ENCODE data around the gene CENPE. TPM values are rescaled to one million over a fixed set of nuclear protein-coding genes. Genes with fewer than 3 reads are reported as not detected.

The CENPE gene
- total RNA-seq, 2 experiments from 2014 or later, result 69.6 to 71.0 TPM

GRCh38 chr4:103097112-103097511, 101.0 kb downstream of the CENPE start:
- ChIA-PET POLR2A (no interaction called here), CTCF (interaction anchor here (4.2 kb wide), 1 partner anchor 20 kb away, joined by 25 read pairs; the partner anchor contains the start of gene SLC9B2)
- Mint-ChIP-seq H3K36me3 (ENCODE audit: low read depth) (peaks cover 6% of the 10 kb centered on the region), H3K27ac (no peak overlapping the region), H3K4me3 (no peak overlapping the region), H3K27me3 (ENCODE audit: low read depth) (no peaks in the 10 kb centered on the region), H3K4me1 (ENCODE audit: low read depth) (peaks cover 34% of the 10 kb centered on the region), H3K9me3 (ENCODE audit: insufficient read depth) (no peaks in the 10 kb centered on the region)
- ATAC-seq (no peak), DNase-seq (no peak)

GRCh38 chr4:103095080-103095479, 103.1 kb downstream of the CENPE start:
- POLR2A ChIA-PET, result interaction anchor here (0.6 to 1.2 kb wide), 2 partner anchors 104 to 226 kb away, joined by 3 read pairs; partner anchors contain the start of gene CISD2
- peaks cover 42% of the 10 kb centered on the region for H3K4me1 Mint-ChIP-seq (ENCODE audit: low read depth)
- no peaks in the 10 kb centered on the region for H3K9me3 Mint-ChIP-seq (ENCODE audit: insufficient read depth)
- no peak overlapping the region for H3K27ac Mint-ChIP-seq
- CTCF ChIA-PET, result interaction anchor here (0.6 to 2.4 kb wide), 8 partner anchors 14 to 278 kb away, joined by 3 to 9 read pairs (median 3); partner anchors contain the start of gene UBE2D3
- ATAC-seq, result no peak
- peaks cover 12% of the 10 kb centered on the region for H3K36me3 Mint-ChIP-seq (ENCODE audit: low read depth)
- H3K4me3 Mint-ChIP-seq, result no peak overlapping the region
- H3K27me3 Mint-ChIP-seq (ENCODE audit: low read depth), result no peaks in the 10 kb centered on the region
- no peak for DNase-seq

- ATAC-seq, result no peak
- DNase-seq, result no peak
- ChIA-PET CTCF (interaction anchor here (0.6 to 6.4 kb wide), 34 partner anchors 8 to 662 kb away, joined by 3 to 115 read pairs (median 4); partner anchors contain the start of genes BDH2, CISD2, MANBA and SLC9B1), POLR2A (interaction anchor here (1.3 kb wide), 1 partner anchor 264 kb away, joined by 4 read pairs; no protein-coding TSS in a partner anchor)
- Mint-ChIP-seq H3K27ac (peak overlapping the region; percentile 73), H3K9me3 (ENCODE audit: insufficient read depth) (no peaks in the 10 kb centered on the region), H3K27me3 (ENCODE audit: low read depth) (no peaks in the 10 kb centered on the region), H3K4me1 (ENCODE audit: low read depth) (peaks cover 26% of the 10 kb centered on the region), H3K36me3 (ENCODE audit: low read depth) (peaks cover 17% of the 10 kb centered on the region), H3K4me3 (peak overlapping the region; percentile 67)
Observed at GRCh38 chr4:103092245-103092644, 105.9 kb downstream of the CENPE start.

DNA sequence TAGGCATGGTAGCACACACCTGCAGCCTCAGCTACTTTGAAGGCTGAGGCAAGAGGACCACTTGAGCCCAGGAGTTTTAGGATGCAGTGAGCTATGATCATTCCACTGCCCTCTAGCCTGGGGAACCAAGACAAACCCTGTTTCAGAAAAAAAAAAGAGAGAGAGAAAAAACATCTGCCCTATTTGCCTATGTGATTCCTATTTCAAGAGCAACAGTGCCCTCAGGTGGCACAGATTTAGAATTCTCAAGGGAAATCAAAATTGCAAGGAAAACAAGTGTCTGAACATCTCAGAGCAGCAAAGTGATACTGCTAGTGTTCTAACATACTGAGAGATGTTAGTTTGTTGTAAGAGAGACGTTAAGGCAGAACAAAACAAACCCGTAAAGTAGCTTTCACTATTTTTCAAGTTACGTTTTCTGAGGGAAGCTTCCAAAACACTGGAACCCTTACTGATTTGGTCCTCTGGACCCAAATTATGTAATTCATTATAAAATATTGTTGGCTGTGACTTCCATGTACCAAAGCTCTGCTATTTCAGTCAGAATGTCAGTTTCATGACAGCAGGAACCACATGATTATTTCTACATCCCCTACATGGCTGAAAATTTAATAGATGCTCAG, 106.4 kb downstream of the CENPE start:
- Mint-ChIP-seq H3K4me1 (ENCODE audit: low read depth) (peaks cover 26% of the 10 kb centered on the region), H3K9me3 (ENCODE audit: insufficient read depth) (no peaks in the 10 kb centered on the region), H3K27me3 (ENCODE audit: low read depth) (no peaks in the 10 kb centered on the region), H3K27ac (peak overlapping the region; percentile 77), H3K4me3 (peak overlapping the region; percentile 67), H3K36me3 (ENCODE audit: low read depth) (peaks cover 22% of the 10 kb centered on the region)
- peak; percentile 77 for ATAC-seq
- POLR2A ChIA-PET, result interaction anchor here (1.1 to 1.3 kb wide), 2 partner anchors 16 to 264 kb away, joined by 3 to 4 read pairs; no protein-coding TSS in a partner anchor
- CTCF ChIA-PET, result interaction anchor here (0.6 to 6.4 kb wide), 39 partner anchors 8 to 661 kb away, joined by 3 to 115 read pairs (median 4); partner anchors contain the start of genes BDH2, CISD2, MANBA and SLC9B1
- peak; percentile 75 for DNase-seq

DNA sequence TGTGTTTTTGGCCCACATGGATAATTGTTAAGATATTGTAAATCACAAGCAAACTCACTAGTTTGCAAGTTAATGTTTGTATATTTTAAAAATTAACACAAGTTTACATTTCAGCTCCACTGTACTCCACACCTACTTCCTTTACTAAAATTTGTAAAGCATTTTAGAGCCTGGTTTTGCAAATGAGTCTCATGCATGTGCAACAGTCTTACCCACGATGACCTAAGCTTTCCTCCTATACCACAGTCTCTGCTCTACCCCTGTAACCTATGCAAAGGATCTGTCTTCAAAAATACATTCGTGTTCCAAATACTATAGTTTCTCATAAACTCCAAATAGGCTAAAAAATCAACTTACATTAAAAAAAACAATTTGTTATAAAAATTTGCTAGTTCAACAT, 108.7 kb downstream of the CENPE start:
- no peaks in the 10 kb centered on the region for H3K27me3 Mint-ChIP-seq (ENCODE audit: low read depth)
- no peak for DNase-seq
- ChIA-PET POLR2A (interaction anchor here (1.3 kb wide), 1 partner anchor 744 kb away, joined by 6 read pairs; the partner anchor contains the start of gene SLC39A8), CTCF (interaction anchor here (0.7 to 6.4 kb wide), 9 partner anchors 11 to 743 kb away, joined by 3 to 115 read pairs (median 4); partner anchors contain the start of genes BDH2, SLC9B1 and SLC9B2)
- peaks cover 24% of the 10 kb centered on the region for H3K36me3 Mint-ChIP-seq (ENCODE audit: low read depth)
- H3K9me3 Mint-ChIP-seq (ENCODE audit: insufficient read depth), result no peaks in the 10 kb centered on the region
- H3K4me1 Mint-ChIP-seq (ENCODE audit: low read depth), result peaks cover 26% of the 10 kb centered on the region
- ATAC-seq, result peak; percentile 37
- H3K4me3 Mint-ChIP-seq, result no peak overlapping the region
- H3K27ac Mint-ChIP-seq, result no peak overlapping the region

- DNase-seq (no peak), ATAC-seq (no peak)
- Mint-ChIP-seq H3K27ac (no peak overlapping the region), H3K27me3 (ENCODE audit: low read depth) (no peaks in the 10 kb centered on the region), H3K9me3 (ENCODE audit: insufficient read depth) (no peaks in the 10 kb centered on the region), H3K4me3 (no peak overlapping the region), H3K36me3 (ENCODE audit: low read depth) (peaks cover 18% of the 10 kb centered on the region), H3K4me1 (ENCODE audit: low read depth) (peaks cover 8% of the 10 kb centered on the region)
- ChIA-PET POLR2A (no interaction called here), CTCF (interaction anchor here (0.8 to 6.4 kb wide), 2 partner anchors 8 to 41 kb away, joined by 3 to 115 read pairs; partner anchors contain the start of gene SLC9B2)
Observed at GRCh38 chr4:103086551-103086950, 111.6 kb downstream of the CENPE start.

- DNase-seq (no peak), ATAC-seq (no peak)
- POLR2A ChIA-PET, result no interaction called here
- Mint-ChIP-seq H3K36me3 (ENCODE audit: low read depth) (peaks cover 17% of the 10 kb centered on the region), H3K27me3 (ENCODE audit: low read depth) (no peaks in the 10 kb centered on the region), H3K4me3 (no peak overlapping the region), H3K9me3 (ENCODE audit: insufficient read depth) (no peaks in the 10 kb centered on the region), H3K4me1 (ENCODE audit: low read depth) (peaks cover 6% of the 10 kb centered on the region), H3K27ac (no peak overlapping the region)
- CTCF ChIA-PET, result interaction anchor here (0.8 kb wide), 1 partner anchor 40 kb away, joined by 3 read pairs; no protein-coding TSS in a partner anchor
Observed at GRCh38 chr4:103085555-103086196, 112.5 kb downstream of the CENPE start.

DNA sequence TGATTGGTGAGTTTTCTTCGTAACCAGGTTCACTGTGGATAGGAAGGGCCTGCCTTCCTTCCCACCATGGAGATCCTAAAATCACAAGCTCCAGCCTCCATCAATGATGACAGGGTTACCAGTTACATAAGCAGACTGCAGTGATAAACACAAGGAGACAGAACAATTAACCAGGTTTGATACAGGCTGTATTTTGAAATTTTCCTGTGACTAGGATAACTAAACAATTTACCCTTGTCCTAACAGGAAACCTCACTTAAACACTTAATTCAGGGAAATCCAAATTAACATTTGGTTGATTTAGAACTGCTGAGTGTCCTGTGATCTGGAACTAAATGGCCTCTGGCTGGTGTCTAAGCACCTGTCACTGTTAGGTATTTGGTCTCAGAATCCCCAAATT, 118.5 kb downstream of the CENPE start:
- CTCF ChIA-PET, result interaction anchor here (1.0 to 9.6 kb wide), 3 partner anchors 10 to 319 kb away, joined by 3 to 115 read pairs (median 9); partner anchors contain the start of genes BDH2 and MANBA
- H3K9me3 Mint-ChIP-seq (ENCODE audit: insufficient read depth), result no peaks in the 10 kb centered on the region
- H3K27ac Mint-ChIP-seq, result no peak overlapping the region
- DNase-seq (no peak), ATAC-seq (no peak)
- peaks cover 6% of the 10 kb centered on the region for H3K36me3 Mint-ChIP-seq (ENCODE audit: low read depth)
- peaks cover 27% of the 10 kb centered on the region for H3K4me1 Mint-ChIP-seq (ENCODE audit: low read depth)
- no peak overlapping the region for H3K4me3 Mint-ChIP-seq
- POLR2A ChIA-PET, result no interaction called here
- H3K27me3 Mint-ChIP-seq (ENCODE audit: low read depth), result no peaks in the 10 kb centered on the region

DNA sequence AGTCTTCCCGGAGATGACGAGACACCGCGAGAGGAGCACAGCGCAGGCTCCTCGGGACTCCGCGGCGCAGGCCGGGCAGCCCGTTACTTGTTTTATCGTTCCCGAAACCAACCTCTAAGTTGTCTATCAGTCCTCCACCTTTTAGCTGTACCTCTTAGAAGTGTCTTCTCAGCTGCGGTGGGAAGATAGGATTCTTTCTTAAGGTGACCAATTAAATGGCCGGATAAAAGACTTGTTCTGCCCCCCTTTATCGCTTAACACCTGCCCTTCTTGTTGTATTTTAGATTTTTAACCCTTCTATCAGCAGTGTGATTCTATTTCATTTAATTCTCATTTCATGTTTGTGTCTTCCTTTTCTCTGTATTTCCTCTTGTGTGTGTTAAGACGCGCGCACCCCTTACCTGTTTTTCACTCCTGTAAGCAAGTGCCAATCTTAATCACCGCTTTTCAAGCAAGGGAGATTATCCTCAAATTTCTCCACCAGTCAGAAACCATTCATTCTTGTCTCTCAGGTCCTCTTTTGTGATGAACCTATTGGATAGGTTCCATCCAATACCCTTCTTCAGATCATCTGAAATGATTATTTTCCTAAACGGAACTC, 121.3 kb downstream of the CENPE start, which contains the start of gene SLC9B2:
TSS of gene SLC9B2 (minus strand) at position 15 of the 601 bp plus-strand sequence. CDS start 9,211 bp downstream, outside the sequence.
- ATAC-seq (peak; percentile 71), DNase-seq (no peak)
- POLR2A ChIA-PET, result no interaction called here
- H3K4me1 Mint-ChIP-seq (ENCODE audit: low read depth), result peaks cover 48% of the 10 kb centered on the region
- H3K4me3 Mint-ChIP-seq, result peak within 1 kb of the TSS; percentile 98
- H3K9me3 Mint-ChIP-seq (ENCODE audit: insufficient read depth), result no peaks in the 10 kb centered on the region
- H3K27me3 Mint-ChIP-seq (ENCODE audit: low read depth), result no peaks in the 10 kb centered on the region
- peak within 1 kb of the TSS; percentile 99 for H3K27ac Mint-ChIP-seq
- H3K36me3 Mint-ChIP-seq (ENCODE audit: low read depth), result peaks cover 24% of the 10 kb centered on the region
- CTCF ChIA-PET, result interaction anchor here (0.5 to 9.6 kb wide), 5 partner anchors 12 to 32 kb away, joined by 3 to 115 read pairs (median 25); partner anchors contain the start of gene BDH2

DNA sequence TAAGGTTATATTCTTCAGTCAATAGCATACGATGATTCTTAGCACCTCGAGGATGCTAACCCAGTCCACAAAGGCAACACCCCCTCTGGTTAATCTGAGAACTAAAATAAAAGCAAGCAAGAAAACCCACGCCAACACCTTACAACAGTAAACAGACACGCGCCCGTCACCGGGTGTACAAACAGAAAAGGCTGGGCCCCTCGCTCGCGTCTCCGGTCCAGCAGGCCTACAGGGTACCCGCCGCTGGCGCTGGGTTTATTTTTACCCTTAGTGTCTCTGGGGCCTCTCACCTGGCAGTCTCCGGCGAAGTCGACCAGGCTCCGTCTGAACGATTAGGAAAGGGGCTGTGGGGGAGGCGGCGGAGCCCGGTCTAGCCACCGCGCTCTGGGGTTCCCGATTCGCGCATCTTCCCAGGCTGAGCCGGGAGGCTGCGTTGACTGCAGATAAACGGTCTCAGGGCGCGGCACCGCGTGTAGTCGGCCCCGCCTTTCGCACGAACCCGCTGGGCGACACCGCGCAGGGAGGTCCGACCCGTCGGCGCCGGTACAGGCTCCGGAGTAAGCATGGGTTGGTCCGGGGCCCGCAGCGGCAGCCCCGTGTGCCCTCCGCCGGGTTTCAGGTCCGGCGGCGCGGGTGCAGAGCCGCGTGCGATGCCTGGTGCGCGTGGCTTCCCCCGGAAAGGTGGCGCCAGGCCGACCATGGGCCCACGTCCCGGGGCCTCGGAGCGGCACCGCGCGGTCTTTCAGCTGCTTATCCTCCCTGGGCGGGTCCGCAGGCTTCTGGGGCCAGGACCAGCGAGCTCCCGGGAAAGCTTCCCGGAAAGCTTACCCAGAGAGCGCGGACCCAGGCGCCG, 122.0 kb downstream of the CENPE start:
- peaks cover 48% of the 10 kb centered on the region for H3K4me1 Mint-ChIP-seq (ENCODE audit: low read depth)
- DNase-seq (peak; percentile 74), ATAC-seq (peak; percentile 79)
- CTCF ChIA-PET, result interaction anchor here (0.5 to 9.6 kb wide), 5 partner anchors 12 to 31 kb away, joined by 3 to 115 read pairs (median 25); partner anchors contain the start of gene BDH2
- H3K9me3 Mint-ChIP-seq (ENCODE audit: insufficient read depth), result no peaks in the 10 kb centered on the region
- peaks cover 21% of the 10 kb centered on the region for H3K36me3 Mint-ChIP-seq (ENCODE audit: low read depth)
- POLR2A ChIA-PET, result interaction anchor here (0.6 to 1.1 kb wide), 5 partner anchors 15 to 207 kb away, joined by 3 to 5 read pairs (median 3); partner anchors contain the start of gene CISD2
- no peaks in the 10 kb centered on the region for H3K27me3 Mint-ChIP-seq (ENCODE audit: low read depth)
- peak overlapping the region; percentile 99 for H3K27ac Mint-ChIP-seq
- peak overlapping the region; percentile 98 for H3K4me3 Mint-ChIP-seq
